GM23338 (cell line): ENCODE data around the gene FXYD6.

Experiments
- CREB1 ChIP-seq: fragments of 250-450 bp; sonication (Bioruptor Pico); IDR thresholded peaks from 2 replicates; pipeline ENCODE4 v1.5.0; 2020; ENCODE audit warnings: low read depth, mild to moderate bottlenecking, moderate library complexity
- CTCF ChIP-seq, 2 experiments: fragments of 200-600 bp in 1 of 2; sonication (generic) in 1 of 2; conservative IDR thresholded peaks; 2 replicates each; pipeline versions ENCODE4 v1.5.1 to v1.6.1; 2016 to 2017; ENCODE audit warnings: antibody characterized with exemption in 2 of 2, low read depth in 2 of 2, mild to moderate bottlenecking in 2 of 2, moderate library complexity in 1 of 2
- ETS1 ChIP-seq: IDR thresholded peaks from 2 replicates; pipeline ENCODE4 v1.6.1; 2016; ENCODE audit warnings: antibody characterized with exemption
- EZH2 ChIP-seq: fragments of 200-600 bp; sonication (generic); IDR thresholded peaks from one replicate; pipeline ENCODE4 v1.8.0; 2017; ENCODE audit warnings: antibody characterized with exemption, mild to moderate bottlenecking, low read depth; ENCODE audit not compliant: unreplicated experiment
- EZH2phosphoT487 ChIP-seq: fragments of 200-600 bp; sonication (generic); IDR thresholded peaks from one replicate; pipeline ENCODE4 v1.8.1; 2018; ENCODE audit warnings: antibody characterized with exemption; ENCODE audit not compliant: unreplicated experiment
- JUNB ChIP-seq: IDR thresholded peaks from one replicate; pipeline ENCODE4 v1.6.1; 2016; ENCODE audit warnings: antibody characterized with exemption; ENCODE audit not compliant: unreplicated experiment
- POLR2AphosphoS5 ChIP-seq: IDR thresholded peaks from 2 replicates; pipeline ENCODE4 v1.6.1; 2016; ENCODE audit warnings: antibody characterized with exemption, low read depth
- REST ChIP-seq: IDR thresholded peaks from one replicate; pipeline ENCODE4 v1.6.1; 2018; ENCODE audit warnings: antibody characterized with exemption; ENCODE audit not compliant: unreplicated experiment
- STAT1 ChIP-seq: IDR thresholded peaks from one replicate; pipeline ENCODE4 v1.6.1; 2016; ENCODE audit warnings: antibody characterized with exemption; ENCODE audit not compliant: unreplicated experiment
- ZNF331 ChIP-seq: fragments of 250-450 bp; sonication (Bioruptor Pico); IDR thresholded peaks from 2 replicates; pipeline ENCODE4 v1.5.0; 2020; ENCODE audit warnings: low read depth, mild to moderate bottlenecking, moderate library complexity
- ZNF462 ChIP-seq: fragments of 250-450 bp; sonication (Bioruptor Pico); IDR thresholded peaks from 2 replicates; pipeline ENCODE4 v1.5.0; 2020; ENCODE audit warnings: mild to moderate bottlenecking, moderate library complexity

- TF ChIP-seq CTCF (conservative IDR thresholded peaks at IDR 0.05; ENCODE audit: low read depth in 2 of 2) = no peak
- TF ChIP-seq REST = no peak
- no peak for TF ChIP-seq POLR2AphosphoS5
- TF ChIP-seq STAT1 = no peak
- no peak for TF ChIP-seq EZH2
- TF ChIP-seq JUNB = no peak
- no peak for TF ChIP-seq ETS1
- no peak for TF ChIP-seq ZNF331 (CRISPR knock-in tag)
- no peak for TF ChIP-seq EZH2phosphoT487
- no peak for TF ChIP-seq ZNF462 (CRISPR knock-in tag)
- TF ChIP-seq CREB1 (CRISPR knock-in tag) = no peak
Observed at GRCh38 chr11:117900121-117900648, 23.7 kb upstream of the FXYD6 start.
